HepG2 (cell line): ENCODE data around the gene DOCK9. TPM values are rescaled to one million over a fixed set of nuclear protein-coding genes. Genes with fewer than 3 reads are reported as not detected.

Source experiments
- ATAC-seq: fragments of 200-7000 bp; cut with Tn5 transposase; 3 replicates; pipeline ENCODE4 v1.9.1; 2020; ENCODE audit warnings: mild to moderate bottlenecking, moderate library complexity
- BruUV-seq: library from RNA; stranded (reverse); fragments of 400-500 nt; replicated peaks from 2 replicates; lab custom pipeline; 2021; lab: Mats Ljungman, UMichigan
- CTCF ChIA-PET: fragments of 300-600 bp; formaldehyde crosslinking; extraction: SDS; loops from one replicate; lab custom pipeline; 2021; ENCODE audit warnings: low total read pairs, inconsistent platforms, low intra/inter-chr PET ratio; lab: Yijun Ruan, JAX
- POLR2A ChIA-PET: fragments of 350-600 bp; sonication (Branson Sonifier 250); formaldehyde crosslinking; loops from one replicate; lab custom pipeline; 2020; ENCODE audit warnings: antibody characterized with exemption, inconsistent platforms; lab: Yijun Ruan, JAX
- DNase-seq: peaks from one replicate; pipeline ENCODE4 v3.0.0-alpha.2; 2015; ENCODE audit warnings: low spot score
- FAIRE-seq: peaks from 3 replicates; lab custom pipeline; 2011; peaks lifted over from hg19 to GRCh38; lab: Jason Lieb, UNC
- H2AFZ ChIP-seq: one replicate; pipeline ENCODE4 v1.6.1; 2011; ENCODE audit warnings: low read length, inconsistent platforms
- H3K27ac ChIP-seq: fragments of 300-600 bp; 3 replicates; pipeline ENCODE4 v1.8.0; 2011; ENCODE audit warnings: mixed run types, mild to moderate bottlenecking, mixed read lengths, low read length, inconsistent platforms; ENCODE audit not compliant: insufficient read depth; ENCODE audit errors: extremely low read length
- H3K27me3 ChIP-seq, 2 experiments: fragments of 200-600 bp in 1 of 2; 2 replicates in 1 of 2; 3 replicates in 1 of 2; pipeline versions ENCODE4 v1.6.0 to v1.8.0; 2011; ENCODE audit warnings: low read length in 2 of 2, mild to moderate bottlenecking in 2 of 2, moderate library complexity in 2 of 2, inconsistent platforms in 1 of 2; ENCODE audit not compliant: insufficient read depth in 2 of 2, control insufficient read depth in 1 of 2
- H3K36me3 ChIP-seq, 2 experiments: fragments of 200-600 bp in 1 of 2; replicated peaks in 1 of 2; 2 replicates in 1 of 2; 3 replicates in 1 of 2; pipeline versions ENCODE4 v1.5.1 to v1.8.0; 2011; ENCODE audit warnings: low read length in 2 of 2, inconsistent platforms in 1 of 2; ENCODE audit not compliant: insufficient read depth in 2 of 2, control insufficient read depth in 1 of 2
- H3K4me1 ChIP-seq: 2 replicates; pipeline ENCODE4 v1.5.1; 2012; ENCODE audit warnings: low read length, inconsistent platforms; ENCODE audit not compliant: insufficient read depth
- H3K4me2 ChIP-seq: 2 replicates; pipeline ENCODE4 v1.6.0; 2011; ENCODE audit warnings: low read depth, low read length, inconsistent platforms
- H3K4me3 ChIP-seq, 3 experiments: fragments of 200-600 bp in 1 of 3; sonication (generic), shearing (Covaris generic) in 1 of 3; replicated peaks in 1 of 3; 2 replicates each; pipeline ENCODE4 v1.5.1; 2011 to 2016; ENCODE audit warnings: low read length in 3 of 3, inconsistent platforms in 2 of 3, low read depth in 2 of 3, mild to moderate bottlenecking in 2 of 3, control low read depth in 1 of 3, mixed read lengths in 1 of 3; ENCODE audit not compliant: insufficient read depth in 1 of 3
- H3K79me2 ChIP-seq: one replicate; pipeline ENCODE4 v1.6.1; 2011; ENCODE audit warnings: low read length, inconsistent platforms; ENCODE audit not compliant: insufficient read depth
- H3K9ac ChIP-seq: 2 replicates; pipeline ENCODE4 v1.6.0; 2011; ENCODE audit warnings: mild to moderate bottlenecking, low read depth, low read length, inconsistent platforms; ENCODE audit not compliant: insufficient read depth
- H3K9me3 ChIP-seq: 2 replicates; pipeline ENCODE4 v1.5.1; 2012; ENCODE audit warnings: mild to moderate bottlenecking, low read length
- H4K20me1 ChIP-seq: 2 replicates; pipeline ENCODE4 v1.6.0; 2011; ENCODE audit warnings: inconsistent platforms, mild to moderate bottlenecking, low read length, moderate library complexity; ENCODE audit not compliant: insufficient read depth
- ADNP ChIP-seq: sonication (generic); formaldehyde crosslinking; IDR thresholded peaks from 2 replicates; pipeline ENCODE4 v1.4.0; 2020; ENCODE audit warnings: missing genetic modification reagents
- KLF16 ChIP-seq, 2 experiments: sonication (generic) in 1 of 2; formaldehyde crosslinking in 1 of 2; IDR thresholded peaks; 2 replicates each; pipeline versions ENCODE4 v1.6.1 to v1.8.0; 2016 to 2023; ENCODE audit warnings: missing genetic modification reagents in 2 of 2, missing compliant biosample characterization in 1 of 2
- MLX ChIP-seq: IDR thresholded peaks from 2 replicates; pipeline ENCODE4 v1.6.1; 2016
- SMAD1 ChIP-seq: sonication (generic); formaldehyde crosslinking; IDR thresholded peaks from 2 replicates; pipeline ENCODE4 v1.4.0; 2020; ENCODE audit warnings: missing genetic modification reagents, low read depth, mild to moderate bottlenecking, borderline replicate concordance
- SPEN ChIP-seq: sonication (generic); formaldehyde crosslinking; IDR thresholded peaks from 2 replicates; pipeline ENCODE4 v1.5.1; 2020; ENCODE audit warnings: low read depth, mild to moderate bottlenecking, missing genetic modification reagents
- ZMAT3 ChIP-seq: sonication (generic); formaldehyde crosslinking; conservative IDR thresholded peaks from 2 replicates; pipeline ENCODE4 v1.7.0; 2021; ENCODE audit warnings: missing genetic modification reagents
- ZNF10 ChIP-seq: sonication (generic); formaldehyde crosslinking; IDR thresholded peaks from 2 replicates; pipeline ENCODE4 v1.4.0; 2020; ENCODE audit warnings: mild to moderate bottlenecking, low read depth, missing genetic modification reagents, borderline replicate concordance
- ZNF18 ChIP-seq: sonication (generic); formaldehyde crosslinking; IDR thresholded peaks from 2 replicates; pipeline ENCODE4 v1.8.0; 2022; ENCODE audit warnings: mild to moderate bottlenecking, missing genetic modification reagents; ENCODE audit not compliant: insufficient replicate concordance
- ZNF329 ChIP-seq: sonication (generic); formaldehyde crosslinking; IDR thresholded peaks from 2 replicates; pipeline ENCODE4 v1.9.0; 2021; ENCODE audit warnings: low read depth, mild to moderate bottlenecking, missing genetic modification reagents
- ZNF33A ChIP-seq: sonication (generic); formaldehyde crosslinking; IDR thresholded peaks from 2 replicates; pipeline ENCODE4 v1.5.1; 2020; ENCODE audit warnings: missing genetic modification reagents, mild to moderate bottlenecking, moderate library complexity, borderline replicate concordance
- ZNF563 ChIP-seq: sonication (generic); formaldehyde crosslinking; IDR thresholded peaks from 2 replicates; pipeline ENCODE4 v1.8.0; 2022; ENCODE audit warnings: mild to moderate bottlenecking, moderate library complexity, missing genetic modification reagents
- ZNF678 ChIP-seq: sonication (generic); formaldehyde crosslinking; IDR thresholded peaks from 2 replicates; pipeline ENCODE4 v1.4.0; 2020; ENCODE audit warnings: mild to moderate bottlenecking, missing genetic modification reagents
- ZNF773 ChIP-seq: sonication (generic); formaldehyde crosslinking; IDR thresholded peaks from 2 replicates; pipeline ENCODE4 v1.4.0; 2020; ENCODE audit warnings: missing genetic modification reagents, borderline replicate concordance
- WGBS: methylation state at CpG from one replicate; pipeline ENCODE4 v1.1.6; 2017; ENCODE audit warnings: low lambda C conversion rate; 5-methylcytosine and 5-hydroxymethylcytosine counted together
- in situ Hi-C: cut with HindIII; loops from 2 replicates; pipeline ENCODE4 v1.10.0; 2017; ENCODE audit warnings: low pct_unique_long_range_greater_than_20kb; ENCODE audit not compliant: extremely low pct_ligation_motif_present
- intact Hi-C: fragments of 100-400 bp; cut with micrococcal nuclease; formaldehyde crosslinking; loops from one replicate; pipeline ENCODE4 v1.10.0; 2022; ENCODE audit not compliant: unreplicated experiment
- polyA plus RNA-seq, 8 experiments: library from polyadenylated mRNA; depleted of rRNA in 3 of 8; stranded (reverse) in 7 of 8; unstranded in 1 of 8; fragments of >200 nt; fragmentation: Illumina TruSeq in 4 of 8; extraction: Trizol in 4 of 8; gene quantifications; 2 replicates each; pipeline versions ENCODE4 v1.2.1 to v1.2.3, GENCODE V29; 2011 to 2016; ENCODE audit warnings: low read depth in 4 of 8, missing spikeins in 1 of 8, mixed read lengths in 1 of 8; ENCODE audit not compliant: insufficient read depth in 1 of 8
- total RNA-seq, 5 experiments: library from RNA; depleted of rRNA; stranded (reverse); fragments of >200 nt; fragmentation: Illumina TruSeq; extraction: Trizol; gene quantifications; 2 replicates each; pipeline ENCODE4 v1.2.3, GENCODE V29; 2016; ENCODE audit warnings: low read depth in 1 of 5
- TF ChIP-seq, protein P1 (sequence below): sonication (generic); formaldehyde crosslinking; IDR thresholded peaks from 2 replicates; pipeline ENCODE4 v1.4.0; 2020; ENCODE audit warnings: mild to moderate bottlenecking, missing genetic modification reagents
- TF ChIP-seq, protein P2 (sequence below), 2 experiments: sonication (generic) in 1 of 2; formaldehyde crosslinking in 1 of 2; IDR thresholded peaks; 2 replicates each; pipeline versions ENCODE4 v1.5.1 to v1.6.1; 2011 to 2020; ENCODE audit warnings: borderline replicate concordance in 1 of 2, low read depth in 1 of 2, low read length in 1 of 2, mild to moderate bottlenecking in 1 of 2, missing genetic modification reagents in 1 of 2, moderate library complexity in 1 of 2
- TF ChIP-seq, protein P3 (sequence below): sonication (generic); formaldehyde crosslinking; IDR thresholded peaks from 2 replicates; pipeline ENCODE4 v1.4.0; 2020; ENCODE audit warnings: mild to moderate bottlenecking, low read depth, missing genetic modification reagents

DOCK9 gene
- total and polyA plus RNA-seq, 2 of the 13 experiments (the other 11 are each of a cell fraction or from before 2014, with no cell fraction given) = 0.44 to 0.97 TPM

DNA sequence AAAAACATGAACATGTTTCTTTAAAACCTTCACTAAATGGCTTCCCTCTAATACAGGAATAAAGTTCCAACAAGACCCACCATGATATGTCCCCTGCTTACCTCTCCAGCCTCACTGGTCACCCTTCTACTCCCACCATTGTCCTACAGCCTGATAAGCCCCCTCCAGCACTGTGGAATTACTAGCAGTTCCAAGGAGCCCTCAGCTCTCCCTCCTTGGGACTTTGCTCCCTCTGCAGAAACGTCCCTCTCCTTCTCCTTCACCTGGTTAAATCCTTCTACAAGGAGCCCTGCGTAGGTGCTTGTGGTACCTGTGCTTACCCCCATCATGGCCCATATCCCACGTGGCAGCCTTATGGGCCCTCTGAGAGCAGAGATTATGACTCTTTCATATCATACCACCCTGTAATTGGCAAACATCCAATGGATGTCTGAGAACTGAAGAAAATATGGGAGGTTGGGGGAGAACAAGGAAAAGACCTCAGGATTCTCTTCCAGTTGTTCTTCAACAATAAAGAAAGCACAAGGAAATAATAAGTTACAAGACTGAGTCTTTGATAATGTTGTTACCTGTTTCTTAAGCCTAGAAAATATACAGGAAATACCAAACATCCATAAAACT lies 26.1 kb upstream of the DOCK9 start (continued):
- TF ChIP-seq ZNF329 (CRISPR knock-in tag) = no peak
- no peak for TF ChIP-seq KLF16 (CRISPR knock-in tag; IDR thresholded peaks at IDR 0.05)
- TF ChIP-seq, protein P1, sequence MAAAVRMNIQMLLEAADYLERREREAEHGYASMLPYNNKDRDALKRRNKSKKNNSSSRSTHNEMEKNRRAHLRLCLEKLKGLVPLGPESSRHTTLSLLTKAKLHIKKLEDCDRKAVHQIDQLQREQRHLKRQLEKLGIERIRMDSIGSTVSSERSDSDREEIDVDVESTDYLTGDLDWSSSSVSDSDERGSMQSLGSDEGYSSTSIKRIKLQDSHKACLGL = no peak
- no peak for TF ChIP-seq SPEN (CRISPR knock-in tag)
- TF ChIP-seq ZNF10 (CRISPR knock-in tag) = no peak
- no peak for TF ChIP-seq ZNF678 (CRISPR knock-in tag)
- TF ChIP-seq ZNF18 (CRISPR knock-in tag) = no peak
- TF ChIP-seq ZNF773 = no peak
- TF ChIP-seq ADNP (CRISPR knock-in tag) = no peak
- TF ChIP-seq, all 625 proteins: peak for 0

GRCh38 chr13:99003186-99003585 lies 25.3 kb upstream of the DOCK9 start:
- intact Hi-C loops (no loop called here), in situ Hi-C loops (no loop called here)
- H4K20me1 ChIP-seq = no peaks in the 10 kb centered on the region
- no peak overlapping the region for H2AFZ ChIP-seq
- H3K9ac ChIP-seq = no peak overlapping the region
- no peaks in the 10 kb centered on the region for H3K4me1 ChIP-seq
- no peaks in the 10 kb centered on the region for H3K36me3 ChIP-seq
- ChIA-PET CTCF (no interaction called here), POLR2A (no interaction called here)
- no peak overlapping the region for H3K4me3 ChIP-seq
- H3K27me3 ChIP-seq = no peaks in the 10 kb centered on the region
- no peak overlapping the region for H3K4me2 ChIP-seq
- no TSS peak for BruUV-seq
- ATAC-seq = no peak
- H3K27ac ChIP-seq = no peak overlapping the region
- no peak for FAIRE-seq
- H3K9me3 ChIP-seq = no peaks in the 10 kb centered on the region
- WGBS = 75% methylated on average over 4 of the region's 4 CpGs
- H3K79me2 ChIP-seq = no peaks in the 10 kb centered on the region
- DNase-seq = no peak
- TF ChIP-seq, protein P2, sequence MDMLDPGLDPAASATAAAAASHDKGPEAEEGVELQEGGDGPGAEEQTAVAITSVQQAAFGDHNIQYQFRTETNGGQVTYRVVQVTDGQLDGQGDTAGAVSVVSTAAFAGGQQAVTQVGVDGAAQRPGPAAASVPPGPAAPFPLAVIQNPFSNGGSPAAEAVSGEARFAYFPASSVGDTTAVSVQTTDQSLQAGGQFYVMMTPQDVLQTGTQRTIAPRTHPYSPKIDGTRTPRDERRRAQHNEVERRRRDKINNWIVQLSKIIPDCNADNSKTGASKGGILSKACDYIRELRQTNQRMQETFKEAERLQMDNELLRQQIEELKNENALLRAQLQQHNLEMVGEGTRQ (IDR thresholded peaks at IDR 0.05; ENCODE audit: low read depth, low read length) = no peak
- TF ChIP-seq, protein P2 (CRISPR knock-in tag; IDR thresholded peaks at IDR 0.05; ENCODE audit: borderline replicate concordance) = no peak
- TF ChIP-seq, protein P3, sequence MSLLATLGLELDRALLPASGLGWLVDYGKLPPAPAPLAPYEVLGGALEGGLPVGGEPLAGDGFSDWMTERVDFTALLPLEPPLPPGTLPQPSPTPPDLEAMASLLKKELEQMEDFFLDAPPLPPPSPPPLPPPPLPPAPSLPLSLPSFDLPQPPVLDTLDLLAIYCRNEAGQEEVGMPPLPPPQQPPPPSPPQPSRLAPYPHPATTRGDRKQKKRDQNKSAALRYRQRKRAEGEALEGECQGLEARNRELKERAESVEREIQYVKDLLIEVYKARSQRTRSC (CRISPR knock-in tag) = no peak
- no peak for TF ChIP-seq SMAD1 (CRISPR knock-in tag)
- TF ChIP-seq MLX = no peak
- TF ChIP-seq ZNF33A (CRISPR knock-in tag) = no peak
- no peak for TF ChIP-seq ZMAT3 (CRISPR knock-in tag)
- TF ChIP-seq ZNF563 (CRISPR knock-in tag) = no peak
